ENCODE data around the gene SLC9A8.

SLC9A8 gene

GRCh38 chr20:49935746-49936152, 123.1 kb downstream of the SLC9A8 start:
- no peak for TF ChIP-seq GATA2 (IDR thresholded peaks at IDR 0.05; ENCODE audit: low read depth, low read length)
- no peak for TF ChIP-seq GATA3 (IDR thresholded peaks at IDR 0.05; ENCODE audit: low read depth, low read length)

- TF ChIP-seq GATA2 (IDR thresholded peaks at IDR 0.05; ENCODE audit: low read depth, low read length) = no peak
- TF ChIP-seq GATA3 (IDR thresholded peaks at IDR 0.05; ENCODE audit: low read depth, low read length) = no peak
Observed at GRCh38 chr20:49936153-49937026, 123.8 kb downstream of the SLC9A8 start, which contains the start of gene RNF114. RNF114 (plus strand) TSS chr20:49936397; CDS start chr20:49936413, 16 bp downstream.

- TF ChIP-seq GATA2 (IDR thresholded peaks at IDR 0.05; ENCODE audit: low read depth, low read length) (no peak), GATA3 (IDR thresholded peaks at IDR 0.05; ENCODE audit: low read depth, low read length) (no peak)
Observed at GRCh38 chr20:49937027-49937929, 124.7 kb downstream of the SLC9A8 start.

- no peak for TF ChIP-seq GATA3 (IDR thresholded peaks at IDR 0.05; ENCODE audit: low read depth, low read length)
- TF ChIP-seq GATA2 (IDR thresholded peaks at IDR 0.05; ENCODE audit: low read depth, low read length) = no peak
Observed at GRCh38 chr20:49938173-49939163, 125.8 kb downstream of the SLC9A8 start.

GRCh38 chr20:49941456-49941855, 128.8 kb downstream of the SLC9A8 start:
- TF ChIP-seq GATA3 (IDR thresholded peaks at IDR 0.05; ENCODE audit: low read depth, low read length) (no peak), GATA2 (IDR thresholded peaks at IDR 0.05; ENCODE audit: low read depth, low read length) (no peak)

All from SH-SY5Y (cell line).